Measurements from ENCODE around the gene ADGRL2.

The ADGRL2 gene

DNA sequence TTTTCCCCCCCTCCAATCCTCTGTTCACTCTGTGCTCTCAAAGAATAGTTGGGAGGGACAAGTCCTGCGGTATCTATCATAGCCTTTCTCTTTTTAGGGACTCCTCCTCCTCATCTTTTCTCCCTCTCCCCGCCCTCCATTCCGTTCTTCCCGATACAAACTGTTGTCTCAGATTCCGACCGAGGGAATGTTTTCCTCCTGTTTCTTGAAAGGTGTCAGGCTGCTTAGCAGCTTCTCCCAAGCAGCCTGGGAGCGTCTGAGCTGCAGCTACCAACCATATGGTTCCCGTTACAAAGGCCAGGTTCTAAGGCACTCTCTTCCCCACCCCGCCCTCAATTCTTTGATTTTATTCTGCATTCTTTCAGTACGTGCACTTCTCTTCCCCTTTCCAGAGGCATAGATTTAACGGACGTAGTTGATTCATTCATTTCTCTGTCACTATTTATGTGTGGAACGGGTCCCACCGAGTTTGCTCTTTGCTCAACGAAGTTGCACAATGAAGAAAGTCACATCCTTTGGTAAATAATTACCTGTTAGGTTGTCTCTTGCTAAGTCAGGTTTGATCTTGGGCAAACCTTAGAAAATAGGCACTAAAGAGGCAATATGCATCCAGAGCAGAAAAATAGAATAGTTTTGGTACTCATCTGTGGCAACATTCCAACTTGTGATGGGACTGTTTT is 2.8 kb downstream of the ADGRL2 start:
- Histone ChIP-seq H3K4ac (ENCODE audit: low read depth, low read length) (peak overlapping the region; percentile 96), H3K4me2 (ENCODE audit: low read length) (peak overlapping the region; percentile 64), H4K8ac (ENCODE audit: low read depth, low read length) (no peak overlapping the region), H2AK5ac (ENCODE audit: low read length) (no peak overlapping the region), H3K14ac (ENCODE audit: low read length) (no peak overlapping the region), H4K91ac (ENCODE audit: low read depth, low read length) (no peak overlapping the region), H3K18ac (ENCODE audit: low read length) (no peak overlapping the region), H2BK120ac (ENCODE audit: insufficient read depth, low read length, poor library complexity) (no peak overlapping the region), H3K4me3 (ENCODE audit: low read depth, low read length) (peak overlapping the region; percentile 95), H3K36me3 (ENCODE audit: control insufficient read depth in 1 of 2, insufficient read depth in 2 of 2, low read length in 2 of 2) (no peaks in the 10 kb centered on the region), H4K12ac (ENCODE audit: low read depth, low read length) (no peak overlapping the region), H3K4me1 (ENCODE audit: control insufficient read depth in 1 of 2, insufficient read depth in 2 of 2, low read length in 2 of 2) (no peaks in the 10 kb centered on the region), H3K79me1 (ENCODE audit: low read length) (peaks cover 30% of the 10 kb centered on the region), H3K23ac (ENCODE audit: low read length) (no peak overlapping the region), H2BK5ac (ENCODE audit: low read depth, low read length, poor library complexity) (no peak overlapping the region), H2AFZ (ENCODE audit: insufficient read depth, low read length, poor library complexity) (no peak overlapping the region), H3K27ac (ENCODE audit: low read depth, low read length) (peak overlapping the region; percentile 97), H3K9me3 (ENCODE audit: insufficient read depth, low read depth, low read length) (no peaks in the 10 kb centered on the region), H3K27me3 (ENCODE audit: insufficient read depth, low read length) (no peaks in the 10 kb centered on the region), H3K9ac (ENCODE audit: low read length) (peak overlapping the region; percentile 99), H2BK12ac (ENCODE audit: low read length) (no peak overlapping the region), H3K79me2 (ENCODE audit: control insufficient read depth, insufficient read depth, low read length, poor library complexity) (peaks cover 29% of the 10 kb centered on the region)
- DNase-seq = no peak
- WGBS (ENCODE audit: extremely low coverage, insufficient coverage, insufficient read length) = no CpG with 5 or more reads among the region's 15 CpGs

DNA sequence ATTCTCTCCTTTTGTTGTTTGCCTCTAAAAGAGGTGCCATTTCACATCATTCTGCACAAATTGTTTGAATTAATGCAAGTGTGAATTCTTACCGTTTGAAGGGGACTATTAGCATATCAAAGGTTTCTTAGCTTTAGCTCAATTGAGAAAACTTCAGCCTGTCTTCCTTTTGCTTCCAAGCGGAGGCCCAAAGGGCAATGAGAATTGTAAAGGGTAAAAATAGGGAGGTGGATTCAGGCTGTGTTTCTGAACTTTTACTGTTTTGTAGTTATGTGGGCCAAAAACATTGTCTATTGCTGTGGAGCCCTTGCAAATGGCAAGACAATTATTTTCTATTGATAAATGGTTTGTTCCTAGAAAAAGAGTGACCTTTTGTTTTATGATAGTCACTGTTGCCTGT is 3.6 kb downstream of the ADGRL2 start:
- H3K4ac ChIP-seq (ENCODE audit: low read depth, low read length) = peak overlapping the region; percentile 70
- no peak overlapping the region for H2BK5ac ChIP-seq (ENCODE audit: low read depth, low read length, poor library complexity)
- no peak overlapping the region for H4K12ac ChIP-seq (ENCODE audit: low read depth, low read length)
- no peak overlapping the region for H3K14ac ChIP-seq (ENCODE audit: low read length)
- peak overlapping the region; percentile 64 for H3K4me2 ChIP-seq (ENCODE audit: low read length)
- H3K27me3 ChIP-seq (ENCODE audit: insufficient read depth, low read length) = no peaks in the 10 kb centered on the region
- H3K79me2 ChIP-seq (ENCODE audit: control insufficient read depth, insufficient read depth, low read length, poor library complexity) = peaks cover 29% of the 10 kb centered on the region
- no peak overlapping the region for H3K27ac ChIP-seq (ENCODE audit: low read depth, low read length)
- no CpG with 5 or more reads among the region's 2 CpGs for WGBS (ENCODE audit: extremely low coverage, insufficient coverage, insufficient read length)
- H2AFZ ChIP-seq (ENCODE audit: insufficient read depth, low read length, poor library complexity) = no peak overlapping the region
- H3K23ac ChIP-seq (ENCODE audit: low read length) = no peak overlapping the region
- H2AK5ac ChIP-seq (ENCODE audit: low read length) = no peak overlapping the region
- no peak overlapping the region for H4K8ac ChIP-seq (ENCODE audit: low read depth, low read length)
- no peaks in the 10 kb centered on the region for H3K36me3 ChIP-seq (ENCODE audit: control insufficient read depth in 1 of 2, insufficient read depth in 2 of 2, low read length in 2 of 2)
- H4K91ac ChIP-seq (ENCODE audit: low read depth, low read length) = no peak overlapping the region
- peaks cover 30% of the 10 kb centered on the region for H3K79me1 ChIP-seq (ENCODE audit: low read length)
- no peaks in the 10 kb centered on the region for H3K9me3 ChIP-seq (ENCODE audit: insufficient read depth, low read depth, low read length)
- H2BK12ac ChIP-seq (ENCODE audit: low read length) = no peak overlapping the region
- no peak overlapping the region for H3K18ac ChIP-seq (ENCODE audit: low read length)
- no peak for DNase-seq
- no peak overlapping the region for H2BK120ac ChIP-seq (ENCODE audit: insufficient read depth, low read length, poor library complexity)
- H3K9ac ChIP-seq (ENCODE audit: low read length) = no peak overlapping the region
- H3K4me1 ChIP-seq (ENCODE audit: control insufficient read depth in 1 of 2, insufficient read depth in 2 of 2, low read length in 2 of 2) = no peaks in the 10 kb centered on the region
- H3K4me3 ChIP-seq (ENCODE audit: low read depth, low read length) = no peak overlapping the region

DNA sequence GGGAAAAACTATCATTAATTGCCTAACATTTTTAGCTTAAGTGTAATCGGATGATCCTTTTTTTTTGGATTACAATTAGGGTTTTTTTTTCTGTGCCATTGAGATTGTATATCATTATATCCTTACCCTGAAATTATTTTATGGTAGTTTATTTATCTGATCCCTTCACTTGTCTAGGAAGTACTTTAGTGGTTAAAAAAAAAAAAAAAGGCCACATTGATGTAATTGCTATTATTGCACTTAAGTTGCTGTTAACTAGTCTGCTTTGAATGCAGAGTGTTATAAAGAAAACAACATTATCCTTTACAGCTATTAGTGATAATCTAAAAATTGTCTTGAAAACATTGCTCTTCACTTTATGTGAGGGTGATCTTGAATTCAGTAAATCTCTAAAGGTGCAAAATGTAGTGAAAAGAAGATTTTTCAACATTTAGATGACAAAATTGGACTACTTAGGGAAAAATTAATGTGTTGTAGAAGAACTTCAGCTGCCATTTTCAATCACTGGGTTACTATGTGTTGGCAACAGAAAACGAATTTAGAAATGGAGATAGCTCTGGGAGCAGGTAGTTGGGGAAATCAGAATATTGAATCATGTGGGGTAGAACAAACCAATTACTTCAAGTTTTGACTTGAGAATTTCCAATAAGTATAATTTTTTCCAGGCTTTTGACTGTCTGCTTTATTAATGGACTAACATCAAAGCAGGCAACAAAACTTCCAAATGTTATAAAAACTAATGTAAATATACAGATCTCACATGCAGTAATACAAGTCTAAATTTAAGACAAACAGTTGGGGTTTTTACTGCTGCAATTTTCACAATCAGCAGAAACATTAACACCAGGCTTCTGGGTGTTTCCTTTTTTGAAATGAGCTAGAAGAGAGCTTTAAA is 5.0 kb downstream of the ADGRL2 start:
- no peak overlapping the region for H3K4me2 ChIP-seq (ENCODE audit: low read length)
- H3K36me3 ChIP-seq (ENCODE audit: control insufficient read depth in 1 of 2, insufficient read depth in 2 of 2, low read length in 2 of 2) = no peaks in the 10 kb centered on the region
- no peak overlapping the region for H2AK5ac ChIP-seq (ENCODE audit: low read length)
- H3K79me2 ChIP-seq (ENCODE audit: control insufficient read depth, insufficient read depth, low read length, poor library complexity) = peaks cover 24% of the 10 kb centered on the region
- DNase-seq = no peak
- no peak overlapping the region for H2BK120ac ChIP-seq (ENCODE audit: insufficient read depth, low read length, poor library complexity)
- no peaks in the 10 kb centered on the region for H3K27me3 ChIP-seq (ENCODE audit: insufficient read depth, low read length)
- H3K27ac ChIP-seq (ENCODE audit: low read depth, low read length) = no peak overlapping the region
- H4K12ac ChIP-seq (ENCODE audit: low read depth, low read length) = no peak overlapping the region
- no peak overlapping the region for H3K23ac ChIP-seq (ENCODE audit: low read length)
- no peak overlapping the region for H3K14ac ChIP-seq (ENCODE audit: low read length)
- H3K4me1 ChIP-seq (ENCODE audit: control insufficient read depth in 1 of 2, insufficient read depth in 2 of 2, low read length in 2 of 2) = no peaks in the 10 kb centered on the region
- H3K4me3 ChIP-seq (ENCODE audit: low read depth, low read length) = no peak overlapping the region
- H4K91ac ChIP-seq (ENCODE audit: low read depth, low read length) = no peak overlapping the region
- no peaks in the 10 kb centered on the region for H3K9me3 ChIP-seq (ENCODE audit: insufficient read depth, low read depth, low read length)
- WGBS (ENCODE audit: extremely low coverage, insufficient coverage, insufficient read length) = no CpG with 5 or more reads among the region's 2 CpGs
- no peak overlapping the region for H4K8ac ChIP-seq (ENCODE audit: low read depth, low read length)
- H2AFZ ChIP-seq (ENCODE audit: insufficient read depth, low read length, poor library complexity) = no peak overlapping the region
- no peak overlapping the region for H2BK12ac ChIP-seq (ENCODE audit: low read length)
- H2BK5ac ChIP-seq (ENCODE audit: low read depth, low read length, poor library complexity) = no peak overlapping the region
- peak overlapping the region; percentile 83 for H3K4ac ChIP-seq (ENCODE audit: low read depth, low read length)
- H3K18ac ChIP-seq (ENCODE audit: low read length) = no peak overlapping the region
- H3K79me1 ChIP-seq (ENCODE audit: low read length) = peaks cover 24% of the 10 kb centered on the region
- no peak overlapping the region for H3K9ac ChIP-seq (ENCODE audit: low read length)

DNA sequence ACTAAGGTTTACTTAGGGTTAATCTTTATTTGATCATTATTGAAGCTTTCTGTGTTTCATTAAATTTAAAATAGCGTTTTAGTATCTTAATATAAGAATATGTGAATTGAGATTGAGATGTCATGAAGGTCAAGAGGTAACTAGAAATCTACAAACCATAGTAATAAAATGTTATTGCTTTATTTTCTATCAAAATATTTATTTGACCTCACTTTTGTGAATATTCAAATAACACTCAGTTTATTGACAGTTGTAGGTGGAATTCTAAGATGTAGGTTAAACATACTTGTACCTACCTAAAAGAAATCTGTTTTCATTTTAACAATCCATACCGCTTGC is 5.7 kb downstream of the ADGRL2 start:
- Histone ChIP-seq H3K27ac (ENCODE audit: low read depth, low read length) (no peak overlapping the region), H3K9me3 (ENCODE audit: insufficient read depth, low read depth, low read length) (no peaks in the 10 kb centered on the region), H3K79me1 (ENCODE audit: low read length) (peaks cover 18% of the 10 kb centered on the region), H3K18ac (ENCODE audit: low read length) (no peak overlapping the region), H4K91ac (ENCODE audit: low read depth, low read length) (no peak overlapping the region), H4K12ac (ENCODE audit: low read depth, low read length) (no peak overlapping the region), H2AK5ac (ENCODE audit: low read length) (no peak overlapping the region), H2BK120ac (ENCODE audit: insufficient read depth, low read length, poor library complexity) (no peak overlapping the region), H3K23ac (ENCODE audit: low read length) (no peak overlapping the region), H2AFZ (ENCODE audit: insufficient read depth, low read length, poor library complexity) (no peak overlapping the region), H2BK12ac (ENCODE audit: low read length) (no peak overlapping the region), H3K79me2 (ENCODE audit: control insufficient read depth, insufficient read depth, low read length, poor library complexity) (peaks cover 21% of the 10 kb centered on the region), H3K4me1 (ENCODE audit: control insufficient read depth in 1 of 2, insufficient read depth in 2 of 2, low read length in 2 of 2) (no peaks in the 10 kb centered on the region), H2BK5ac (ENCODE audit: low read depth, low read length, poor library complexity) (no peak overlapping the region), H3K4me2 (ENCODE audit: low read length) (no peak overlapping the region), H3K4me3 (ENCODE audit: low read depth, low read length) (no peak overlapping the region), H3K14ac (ENCODE audit: low read length) (no peak overlapping the region), H3K4ac (ENCODE audit: low read depth, low read length) (no peak overlapping the region), H3K27me3 (ENCODE audit: insufficient read depth, low read length) (no peaks in the 10 kb centered on the region), H4K8ac (ENCODE audit: low read depth, low read length) (no peak overlapping the region), H3K9ac (ENCODE audit: low read length) (no peak overlapping the region), H3K36me3 (ENCODE audit: control insufficient read depth in 1 of 2, insufficient read depth in 2 of 2, low read length in 2 of 2) (no peaks in the 10 kb centered on the region)
- no CpG with 5 or more reads among the region's 2 CpGs for WGBS (ENCODE audit: extremely low coverage, insufficient coverage, insufficient read length)
- no peak for DNase-seq

Data from trophoblast cell (in vitro differentiated cells and primary cell).